Ishikawa (cell line): ENCODE measurements around the gene PANX3.

ENCODE experiments used
- CEBPB ChIP-seq: IDR thresholded peaks from 2 replicates; pipeline ENCODE4 v1.6.1; 2012
- CREB1 ChIP-seq: IDR thresholded peaks from 2 replicates; pipeline ENCODE4 v1.6.1; 2012; ENCODE audit warnings: low read depth
- EGR1 ChIP-seq: IDR thresholded peaks from 2 replicates; pipeline ENCODE4 v1.6.1; 2012
- EP300 ChIP-seq: IDR thresholded peaks from 2 replicates; pipeline ENCODE4 v1.6.1; 2012; ENCODE audit warnings: borderline replicate concordance
- FOXM1 ChIP-seq: IDR thresholded peaks from 2 replicates; pipeline ENCODE4 v1.6.1; 2012; ENCODE audit warnings: low read depth, borderline replicate concordance
- MAX ChIP-seq: IDR thresholded peaks from 2 replicates; pipeline ENCODE4 v1.6.1; 2012
- NFIC ChIP-seq: IDR thresholded peaks from 2 replicates; pipeline ENCODE4 v1.6.1; 2012
- RAD21 ChIP-seq: IDR thresholded peaks from 2 replicates; pipeline ENCODE4 v1.6.1; 2012; ENCODE audit warnings: low read depth
- REST ChIP-seq: IDR thresholded peaks from 2 replicates; pipeline ENCODE4 v1.6.1; 2012; ENCODE audit warnings: low read depth, mild to moderate bottlenecking
- TAF1 ChIP-seq: IDR thresholded peaks from 2 replicates; pipeline ENCODE4 v1.6.1; 2012; ENCODE audit warnings: low read depth, mild to moderate bottlenecking
- TCF12 ChIP-seq: IDR thresholded peaks from 2 replicates; pipeline ENCODE4 v1.6.1; 2012; ENCODE audit warnings: low read depth
- TEAD4 ChIP-seq: IDR thresholded peaks from 2 replicates; pipeline ENCODE4 v1.6.1; 2012
- USF1 ChIP-seq: IDR thresholded peaks from 2 replicates; pipeline ENCODE4 v1.6.1; 2012
- YY1 ChIP-seq: IDR thresholded peaks from 2 replicates; pipeline ENCODE4 v1.6.1; 2012; ENCODE audit warnings: low read depth
- ZBTB7A ChIP-seq: IDR thresholded peaks from 2 replicates; pipeline ENCODE4 v1.6.1; 2012; ENCODE audit warnings: low read depth

Gene PANX3

GRCh38 chr11:124586238-124586860 lies 24.9 kb upstream of the PANX3 start:
- TF ChIP-seq TEAD4: no peak
- TF ChIP-seq RAD21: peak; percentile 57

- no peak for TF ChIP-seq RAD21
- no peak for TF ChIP-seq REST
- TF ChIP-seq USF1: no peak
- no peak for TF ChIP-seq CREB1
- TF ChIP-seq TEAD4: no peak
- TF ChIP-seq EGR1: no peak
- TF ChIP-seq MAX: no peak
- no peak for TF ChIP-seq TCF12
- TF ChIP-seq YY1: no peak
- no peak for TF ChIP-seq ZBTB7A
- no peak for TF ChIP-seq NFIC
- no peak for TF ChIP-seq EP300
Observed at GRCh38 chr11:124591430-124591829, 19.8 kb upstream of the PANX3 start.

- TF ChIP-seq RAD21 (no peak), TAF1 (no peak), REST (no peak), USF1 (no peak), EP300 (no peak), YY1 (no peak), TCF12 (no peak), NFIC (no peak)
Observed at GRCh38 chr11:124592627-124593026, 18.6 kb upstream of the PANX3 start.

- TF ChIP-seq TAF1: no peak
- TF ChIP-seq CREB1: no peak
- TF ChIP-seq MAX: no peak
- TF ChIP-seq ZBTB7A: no peak
- no peak for TF ChIP-seq TCF12
- no peak for TF ChIP-seq FOXM1
- no peak for TF ChIP-seq EGR1
- no peak for TF ChIP-seq YY1
- no peak for TF ChIP-seq CEBPB
- TF ChIP-seq NFIC: no peak
- no peak for TF ChIP-seq TEAD4
- TF ChIP-seq EP300: no peak
- TF ChIP-seq REST: no peak
- no peak for TF ChIP-seq USF1
- no peak for TF ChIP-seq RAD21
Observed at GRCh38 chr11:124595302-124595701, 15.9 kb upstream of the PANX3 start.
